HepG2 (cell line): ENCODE measurements around the gene ACTN1. TPM values are rescaled to one million over a fixed set of nuclear protein-coding genes. Genes with fewer than 3 reads are reported as not detected.

Source experiments
- ATAC-seq: fragments of 200-7000 bp; cut with Tn5 transposase; 3 replicates; pipeline ENCODE4 v1.9.1; 2020; ENCODE audit warnings: mild to moderate bottlenecking, moderate library complexity
- BruUV-seq: library from RNA; stranded (reverse); fragments of 400-500 nt; replicated peaks from 2 replicates; lab custom pipeline; 2021; lab: Mats Ljungman, UMichigan
- CTCF ChIA-PET: fragments of 300-600 bp; formaldehyde crosslinking; extraction: SDS; loops from one replicate; lab custom pipeline; 2021; ENCODE audit warnings: low total read pairs, inconsistent platforms, low intra/inter-chr PET ratio; lab: Yijun Ruan, JAX
- POLR2A ChIA-PET: fragments of 350-600 bp; sonication (Branson Sonifier 250); formaldehyde crosslinking; loops from one replicate; lab custom pipeline; 2020; ENCODE audit warnings: antibody characterized with exemption, inconsistent platforms; lab: Yijun Ruan, JAX
- DNase-seq: peaks from one replicate; pipeline ENCODE4 v3.0.0-alpha.2; 2015; ENCODE audit warnings: low spot score
- FAIRE-seq: peaks from 3 replicates; lab custom pipeline; 2011; peaks lifted over from hg19 to GRCh38; lab: Jason Lieb, UNC
- H2AFZ ChIP-seq: one replicate; pipeline ENCODE4 v1.6.1; 2011; ENCODE audit warnings: low read length, inconsistent platforms
- H3K27ac ChIP-seq: fragments of 300-600 bp; 3 replicates; pipeline ENCODE4 v1.8.0; 2011; ENCODE audit warnings: mixed run types, mild to moderate bottlenecking, mixed read lengths, low read length, inconsistent platforms; ENCODE audit not compliant: insufficient read depth; ENCODE audit errors: extremely low read length
- H3K27me3 ChIP-seq, 2 experiments: fragments of 200-600 bp in 1 of 2; 2 replicates in 1 of 2; 3 replicates in 1 of 2; pipeline versions ENCODE4 v1.6.0 to v1.8.0; 2011; ENCODE audit warnings: low read length in 2 of 2, mild to moderate bottlenecking in 2 of 2, moderate library complexity in 2 of 2, inconsistent platforms in 1 of 2; ENCODE audit not compliant: insufficient read depth in 2 of 2, control insufficient read depth in 1 of 2
- H3K36me3 ChIP-seq, 2 experiments: fragments of 200-600 bp in 1 of 2; replicated peaks in 1 of 2; 2 replicates in 1 of 2; 3 replicates in 1 of 2; pipeline versions ENCODE4 v1.5.1 to v1.8.0; 2011; ENCODE audit warnings: low read length in 2 of 2, inconsistent platforms in 1 of 2; ENCODE audit not compliant: insufficient read depth in 2 of 2, control insufficient read depth in 1 of 2
- H3K4me1 ChIP-seq: 2 replicates; pipeline ENCODE4 v1.5.1; 2012; ENCODE audit warnings: low read length, inconsistent platforms; ENCODE audit not compliant: insufficient read depth
- H3K4me2 ChIP-seq: 2 replicates; pipeline ENCODE4 v1.6.0; 2011; ENCODE audit warnings: low read depth, low read length, inconsistent platforms
- H3K4me3 ChIP-seq, 3 experiments: fragments of 200-600 bp in 1 of 3; sonication (generic), shearing (Covaris generic) in 1 of 3; replicated peaks in 1 of 3; 2 replicates each; pipeline ENCODE4 v1.5.1; 2011 to 2016; ENCODE audit warnings: low read length in 3 of 3, inconsistent platforms in 2 of 3, low read depth in 2 of 3, mild to moderate bottlenecking in 2 of 3, control low read depth in 1 of 3, mixed read lengths in 1 of 3; ENCODE audit not compliant: insufficient read depth in 1 of 3
- H3K79me2 ChIP-seq: one replicate; pipeline ENCODE4 v1.6.1; 2011; ENCODE audit warnings: low read length, inconsistent platforms; ENCODE audit not compliant: insufficient read depth
- H3K9ac ChIP-seq: 2 replicates; pipeline ENCODE4 v1.6.0; 2011; ENCODE audit warnings: mild to moderate bottlenecking, low read depth, low read length, inconsistent platforms; ENCODE audit not compliant: insufficient read depth
- H3K9me3 ChIP-seq: 2 replicates; pipeline ENCODE4 v1.5.1; 2012; ENCODE audit warnings: mild to moderate bottlenecking, low read length
- H4K20me1 ChIP-seq: 2 replicates; pipeline ENCODE4 v1.6.0; 2011; ENCODE audit warnings: inconsistent platforms, mild to moderate bottlenecking, low read length, moderate library complexity; ENCODE audit not compliant: insufficient read depth
- CREB1 ChIP-seq, 2 experiments: fragments of 450-650 bp in 1 of 2; IDR thresholded peaks; 2 replicates each; pipeline ENCODE4 v1.6.1; 2016 to 2017; ENCODE audit warnings: control low read depth in 1 of 2, mild to moderate bottlenecking in 1 of 2, missing compliant biosample characterization in 1 of 2, missing genetic modification characterization in 1 of 2
- EP300 ChIP-seq, 3 experiments: sonication (generic) in 1 of 3; formaldehyde crosslinking in 1 of 3; IDR thresholded peaks; 2 replicates each; pipeline versions ENCODE4 v1.5.1 to v1.6.1; 2011 to 2020; ENCODE audit warnings: low read depth in 2 of 3, low read length in 2 of 3, borderline replicate concordance in 1 of 3, improper control_type of control experiment in 1 of 3, mild to moderate bottlenecking in 1 of 3, missing genetic modification reagents in 1 of 3, moderate library complexity in 1 of 3
- FOSL2 ChIP-seq: sonication (generic); formaldehyde crosslinking; IDR thresholded peaks from 2 replicates; pipeline ENCODE4 v1.4.0; 2020; ENCODE audit warnings: missing genetic modification reagents
- FOXC1 ChIP-seq: sonication (generic); formaldehyde crosslinking; IDR thresholded peaks from 2 replicates; pipeline ENCODE4 v1.8.0; 2022; ENCODE audit warnings: mild to moderate bottlenecking, missing genetic modification reagents, borderline replicate concordance
- ISX ChIP-seq: sonication (generic); formaldehyde crosslinking; conservative IDR thresholded peaks from 2 replicates; pipeline ENCODE4 v1.5.0; 2020; ENCODE audit warnings: missing genetic modification reagents
- POGZ ChIP-seq: sonication (generic); formaldehyde crosslinking; IDR thresholded peaks from 2 replicates; pipeline ENCODE4 v1.4.0; 2020; ENCODE audit warnings: mild to moderate bottlenecking, missing genetic modification reagents
- REST ChIP-seq, 2 experiments: IDR thresholded peaks; 2 replicates each; pipeline ENCODE4 v1.6.1; 2011 to 2012; ENCODE audit warnings: low read length in 2 of 2, borderline replicate concordance in 1 of 2, low read depth in 1 of 2, mild to moderate bottlenecking in 1 of 2, moderate library complexity in 1 of 2
- SIX4 ChIP-seq: sonication (generic); formaldehyde crosslinking; IDR thresholded peaks from 2 replicates; pipeline ENCODE4 v1.4.0; 2020; ENCODE audit warnings: missing genetic modification reagents
- SRSF4 ChIP-seq: fragments of 200-400 bp; formaldehyde crosslinking; IDR thresholded peaks from one replicate; pipeline ENCODE4 v1.6.1; 2018; ENCODE audit warnings: mild to moderate bottlenecking, low read depth, low read length, moderate library complexity; ENCODE audit not compliant: poor library complexity, severe bottlenecking
- ZBTB42 ChIP-seq: sonication (generic); formaldehyde crosslinking; IDR thresholded peaks from 2 replicates; pipeline ENCODE4 v1.5.0; 2020; ENCODE audit warnings: mild to moderate bottlenecking, missing genetic modification reagents
- ZFP36L1 ChIP-seq: sonication (generic); formaldehyde crosslinking; IDR thresholded peaks from 2 replicates; pipeline ENCODE4 v1.8.0; 2022; ENCODE audit warnings: mild to moderate bottlenecking, missing genetic modification reagents, moderate library complexity
- ZNF124 ChIP-seq: sonication (generic); formaldehyde crosslinking; IDR thresholded peaks from 2 replicates; pipeline ENCODE4 v1.4.0; 2020; ENCODE audit warnings: missing genetic modification reagents
- ZNF607 ChIP-seq: sonication (generic); formaldehyde crosslinking; IDR thresholded peaks from 2 replicates; pipeline ENCODE4 v1.5.1; 2020; ENCODE audit warnings: missing genetic modification reagents, mild to moderate bottlenecking, borderline replicate concordance
- ZNF619 ChIP-seq: sonication (generic); formaldehyde crosslinking; IDR thresholded peaks from 2 replicates; pipeline ENCODE4 v1.4.0; 2020; ENCODE audit warnings: mild to moderate bottlenecking, missing genetic modification reagents
- WGBS: methylation state at CpG from one replicate; pipeline ENCODE4 v1.1.6; 2017; ENCODE audit warnings: low lambda C conversion rate; 5-methylcytosine and 5-hydroxymethylcytosine counted together
- in situ Hi-C: cut with HindIII; loops from 2 replicates; pipeline ENCODE4 v1.10.0; 2017; ENCODE audit warnings: low pct_unique_long_range_greater_than_20kb; ENCODE audit not compliant: extremely low pct_ligation_motif_present
- intact Hi-C: fragments of 100-400 bp; cut with micrococcal nuclease; formaldehyde crosslinking; loops from one replicate; pipeline ENCODE4 v1.10.0; 2022; ENCODE audit not compliant: unreplicated experiment
- polyA plus RNA-seq, 8 experiments: library from polyadenylated mRNA; depleted of rRNA in 3 of 8; stranded (reverse) in 7 of 8; unstranded in 1 of 8; fragments of >200 nt; fragmentation: Illumina TruSeq in 4 of 8; extraction: Trizol in 4 of 8; gene quantifications; 2 replicates each; pipeline versions ENCODE4 v1.2.1 to v1.2.3, GENCODE V29; 2011 to 2016; ENCODE audit warnings: low read depth in 4 of 8, missing spikeins in 1 of 8, mixed read lengths in 1 of 8; ENCODE audit not compliant: insufficient read depth in 1 of 8
- total RNA-seq, 5 experiments: library from RNA; depleted of rRNA; stranded (reverse); fragments of >200 nt; fragmentation: Illumina TruSeq; extraction: Trizol; gene quantifications; 2 replicates each; pipeline ENCODE4 v1.2.3, GENCODE V29; 2016; ENCODE audit warnings: low read depth in 1 of 5

ACTN1 gene
- total and polyA plus RNA-seq, 2 of the 13 experiments (the other 11 are each of a cell fraction or from before 2014, with no cell fraction given): 58.6 to 162 TPM

GRCh38 chr14:68956724-68957123 lies 22.4 kb downstream of the ACTN1 start:
- no TSS peak for BruUV-seq
- Histone ChIP-seq H4K20me1 (peaks cover 17% of the 10 kb centered on the region; the same call in 1 of the 2 replicates), H3K36me3 (peaks cover 2 to 19% of the 10 kb centered on the region in 2 experiments; a peak in 2 of 5 replicates), H3K9ac (no peak overlapping the region), H3K27ac (peak overlapping the region; percentile 86), H3K79me2 (peaks cover 98% of the 10 kb centered on the region), H3K4me1 (peaks cover 96% of the 10 kb centered on the region), H3K9me3 (no peaks in the 10 kb centered on the region), H3K27me3 (no peaks in the 10 kb centered on the region), H2AFZ (no peak overlapping the region), H3K4me3 (no peak overlapping the region), H3K4me2 (no peak overlapping the region)
- ATAC-seq (no peak), DNase-seq (no peak), FAIRE-seq (no peak)
- WGBS: 91% methylated on average over 2 of the region's 3 CpGs
- in situ Hi-C loops: no loop called here
- intact Hi-C loops: no loop called here
- ChIA-PET CTCF (no interaction called here), POLR2A (interaction anchor here (1.1 to 5.3 kb wide), 3 partner anchors 11 to 19 kb away, joined by 3 to 36 read pairs (median 13); no protein-coding TSS in a partner anchor)
- TF ChIP-seq ZNF124 (CRISPR knock-in tag) (no peak), ZFP36L1 (CRISPR knock-in tag) (0 out of 2 replicates have a peak, but pooled peaks have one; percentile 26)

DNA sequence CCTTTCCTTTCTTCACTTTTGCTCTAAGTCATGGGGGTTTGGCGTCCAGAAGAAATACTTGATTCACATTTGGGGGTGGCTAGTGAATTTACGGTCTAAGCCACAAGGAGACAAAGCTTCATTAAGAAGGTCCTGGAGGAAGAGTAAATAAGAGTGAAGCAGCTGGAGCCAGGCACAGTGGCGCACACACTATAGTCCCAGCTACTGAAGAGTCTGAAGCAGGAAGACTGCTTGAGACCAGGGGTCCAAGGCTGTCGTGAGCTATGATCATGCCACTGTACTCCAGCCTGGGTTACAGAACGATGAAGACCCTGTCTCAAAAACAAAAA lies 23.3 kb downstream of the ACTN1 start:
- Histone ChIP-seq H3K27ac (peak overlapping the region; percentile 86), H3K9ac (peak overlapping the region; percentile 57), H3K27me3 (no peaks in the 10 kb centered on the region), H3K4me2 (peak overlapping the region; percentile 74), H3K9me3 (no peaks in the 10 kb centered on the region), H3K4me1 (peaks cover 97% of the 10 kb centered on the region), H3K79me2 (peaks cover 98% of the 10 kb centered on the region), H2AFZ (no peak overlapping the region), H3K4me3 (peak overlapping the region in 1 of 3 experiments; percentile 30; a peak in 1 of 6 replicates), H4K20me1 (peaks cover 18% of the 10 kb centered on the region; the same call in 1 of the 2 replicates), H3K36me3 (peaks cover 3 to 22% of the 10 kb centered on the region in 2 experiments; a peak in 2 of 5 replicates)
- no peak for DNase-seq
- BruUV-seq: no TSS peak
- in situ Hi-C loops: no loop called here
- ChIA-PET POLR2A (interaction anchor here (1.1 to 5.3 kb wide), 7 partner anchors 9 to 24 kb away, joined by 3 to 36 read pairs (median 12); no protein-coding TSS in a partner anchor), CTCF (no interaction called here)
- WGBS: 32% methylated on average over 5 of the region's 5 CpGs
- ATAC-seq: peak; percentile 32
- intact Hi-C loops: loop anchor here (1.0 kb wide), 1 partner anchor 23 kb away; the partner anchor contains the start of gene ACTN1
- FAIRE-seq: no peak
- no peak for TF ChIP-seq SIX4 (CRISPR knock-in tag)
- TF ChIP-seq REST (IDR thresholded peaks at IDR 0.05; ENCODE audit: borderline replicate concordance in 1 of 2, low read depth in 1 of 2, low read length in 2 of 2): 0 out of 4 replicates have a peak, but pooled peaks of 1 of the 2 experiments have one; percentile 1
- TF ChIP-seq ZNF619 (CRISPR knock-in tag): no peak
- TF ChIP-seq FOXC1 (CRISPR knock-in tag): peak; percentile 13; the same call in 1 of the 2 replicates
- 0 out of 2 replicates have a peak, but pooled peaks have one; percentile 56 for TF ChIP-seq ZBTB42 (CRISPR knock-in tag)
- no peak for TF ChIP-seq FOSL2
- no peak for TF ChIP-seq CREB1 (IDR thresholded peaks at IDR 0.05)
- 0 out of 2 replicates have a peak, but pooled peaks have one; percentile 6 for TF ChIP-seq CREB1 (CRISPR knock-in tag; IDR thresholded peaks at IDR 0.05)
- TF ChIP-seq ZNF607 (CRISPR knock-in tag): no peak
- TF ChIP-seq SRSF4: no peak
- TF ChIP-seq ISX (CRISPR knock-in tag): no peak
- TF ChIP-seq EP300 (IDR thresholded peaks at IDR 0.05; ENCODE audit: low read depth in 2 of 2, low read length in 2 of 2): no peak
- TF ChIP-seq EP300 (CRISPR knock-in tag; IDR thresholded peaks at IDR 0.05; ENCODE audit: borderline replicate concordance): no peak
- no peak for TF ChIP-seq POGZ (CRISPR knock-in tag)
